GM12875 (cell line): ENCODE measurements around the gene HOXA10.

Experiments used
- H3K4me3 ChIP-seq: one replicate; pipeline ENCODE4 v1.5.1; 2011; ENCODE audit warnings: low read depth, low read length, control low read depth
- TF ChIP-seq, protein P1 (sequence below): IDR thresholded peaks from 2 replicates; pipeline ENCODE4 v1.5.1; 2011; ENCODE audit warnings: low read depth, mild to moderate bottlenecking, control low read depth, inconsistent platforms, low read length, moderate library complexity, borderline replicate concordance; ENCODE audit not compliant: insufficient read depth

HOXA10 gene

DNA sequence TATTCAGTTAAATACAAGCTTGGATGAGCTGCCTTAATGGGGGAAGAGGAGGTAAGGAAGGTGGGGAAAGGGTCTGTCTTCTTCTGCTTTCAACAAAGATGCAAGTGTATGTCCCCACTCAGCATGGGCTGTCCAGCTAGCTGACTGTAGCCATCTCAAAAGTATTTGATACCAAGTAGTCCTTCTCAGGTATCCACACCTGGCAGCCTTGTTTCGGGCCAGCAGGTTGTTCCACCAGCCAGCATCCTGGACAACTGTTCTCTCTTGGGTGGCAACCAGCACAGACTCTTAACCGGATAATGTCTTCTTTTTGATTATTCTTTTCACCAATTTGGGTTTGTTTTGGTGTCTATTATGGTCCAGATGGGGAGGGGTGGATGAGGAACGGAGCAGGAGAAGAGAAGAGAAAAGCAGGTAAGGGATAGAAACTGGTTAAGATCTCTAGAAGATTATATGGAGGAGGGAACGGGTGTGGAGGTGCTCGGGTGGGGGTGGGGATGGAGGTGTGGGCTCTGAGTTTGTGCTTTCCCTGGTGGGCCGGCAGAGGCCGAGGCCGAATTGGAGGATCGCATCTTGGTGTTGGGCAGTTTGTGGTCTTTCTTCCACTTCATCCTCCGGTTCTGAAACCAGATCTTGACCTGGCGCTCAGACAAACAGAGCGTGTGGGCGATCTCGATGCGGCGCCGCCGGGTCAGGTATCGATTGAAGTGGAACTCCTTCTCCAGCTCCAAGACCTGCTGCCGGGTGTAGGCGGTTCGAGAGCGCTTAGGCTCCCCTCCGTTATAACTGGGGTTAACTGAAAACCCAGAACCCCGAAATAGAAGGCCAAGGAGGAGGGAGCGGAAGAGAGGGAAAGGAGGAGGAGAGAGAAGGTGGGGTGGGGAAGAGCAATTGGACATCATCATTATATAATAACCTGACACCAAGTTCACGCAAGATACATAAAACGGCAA, 45.1 kb downstream of the HOXA10 start:
- TF ChIP-seq, protein P1, sequence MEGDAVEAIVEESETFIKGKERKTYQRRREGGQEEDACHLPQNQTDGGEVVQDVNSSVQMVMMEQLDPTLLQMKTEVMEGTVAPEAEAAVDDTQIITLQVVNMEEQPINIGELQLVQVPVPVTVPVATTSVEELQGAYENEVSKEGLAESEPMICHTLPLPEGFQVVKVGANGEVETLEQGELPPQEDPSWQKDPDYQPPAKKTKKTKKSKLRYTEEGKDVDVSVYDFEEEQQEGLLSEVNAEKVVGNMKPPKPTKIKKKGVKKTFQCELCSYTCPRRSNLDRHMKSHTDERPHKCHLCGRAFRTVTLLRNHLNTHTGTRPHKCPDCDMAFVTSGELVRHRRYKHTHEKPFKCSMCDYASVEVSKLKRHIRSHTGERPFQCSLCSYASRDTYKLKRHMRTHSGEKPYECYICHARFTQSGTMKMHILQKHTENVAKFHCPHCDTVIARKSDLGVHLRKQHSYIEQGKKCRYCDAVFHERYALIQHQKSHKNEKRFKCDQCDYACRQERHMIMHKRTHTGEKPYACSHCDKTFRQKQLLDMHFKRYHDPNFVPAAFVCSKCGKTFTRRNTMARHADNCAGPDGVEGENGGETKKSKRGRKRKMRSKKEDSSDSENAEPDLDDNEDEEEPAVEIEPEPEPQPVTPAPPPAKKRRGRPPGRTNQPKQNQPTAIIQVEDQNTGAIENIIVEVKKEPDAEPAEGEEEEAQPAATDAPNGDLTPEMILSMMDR = no peak
- no peak overlapping the region for H3K4me3 ChIP-seq

DNA sequence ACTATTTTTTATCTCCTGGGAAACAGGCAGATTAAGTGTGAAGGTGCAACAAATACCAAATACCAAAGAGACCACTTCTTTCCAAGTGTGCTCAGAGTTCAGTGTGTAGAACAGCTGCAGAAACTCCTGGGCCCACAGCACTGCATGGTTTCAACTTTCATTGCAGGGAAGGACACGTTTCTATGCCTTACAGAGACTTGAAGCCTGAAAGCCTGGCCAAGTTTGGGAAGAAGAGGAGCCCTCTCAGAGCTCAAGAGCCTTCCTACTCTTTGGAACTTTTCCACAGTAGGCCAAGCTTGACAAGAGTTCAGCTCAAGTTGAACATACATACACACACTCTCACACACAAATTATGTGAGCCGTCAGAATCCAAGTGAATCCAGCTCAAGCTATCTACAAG, 46.1 kb downstream of the HOXA10 start:
- TF ChIP-seq, protein P1 = no peak
- H3K4me3 ChIP-seq = no peak overlapping the region

DNA sequence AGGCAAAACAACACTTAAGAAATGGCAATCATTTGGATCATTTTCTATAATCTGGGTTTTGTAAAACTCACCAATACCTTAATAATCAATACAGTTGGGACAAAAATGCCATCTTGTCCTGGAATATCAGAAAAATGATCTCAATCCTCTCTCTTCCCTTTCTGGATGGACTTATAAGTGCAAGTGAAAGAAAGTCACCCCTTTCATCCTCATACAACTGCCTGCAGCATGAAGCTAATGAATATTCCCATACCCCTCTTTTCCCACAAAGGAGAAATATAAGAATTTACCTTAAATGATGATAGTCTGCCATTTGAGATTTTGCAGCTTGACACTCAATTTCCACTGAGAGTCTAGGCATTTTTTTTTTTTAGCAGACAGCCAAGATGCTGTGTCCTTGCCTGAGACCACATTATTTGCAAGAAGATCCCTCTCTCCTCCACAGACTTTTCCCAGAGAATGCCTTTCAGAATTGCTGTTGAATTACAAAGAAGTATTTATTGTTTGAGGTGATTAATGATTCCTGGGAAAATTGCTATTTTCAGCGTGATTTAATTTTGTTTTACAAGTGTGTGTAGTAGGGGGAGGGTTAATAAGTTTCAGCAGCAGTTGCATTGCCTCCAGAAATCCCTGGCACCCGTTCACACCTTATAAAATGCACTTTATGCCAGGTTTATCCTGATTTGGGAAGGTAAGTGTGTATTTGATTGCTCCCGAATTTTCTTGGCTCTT, 47.4 kb downstream of the HOXA10 start:
- no peak overlapping the region for H3K4me3 ChIP-seq
- TF ChIP-seq, protein P1 = no peak

DNA sequence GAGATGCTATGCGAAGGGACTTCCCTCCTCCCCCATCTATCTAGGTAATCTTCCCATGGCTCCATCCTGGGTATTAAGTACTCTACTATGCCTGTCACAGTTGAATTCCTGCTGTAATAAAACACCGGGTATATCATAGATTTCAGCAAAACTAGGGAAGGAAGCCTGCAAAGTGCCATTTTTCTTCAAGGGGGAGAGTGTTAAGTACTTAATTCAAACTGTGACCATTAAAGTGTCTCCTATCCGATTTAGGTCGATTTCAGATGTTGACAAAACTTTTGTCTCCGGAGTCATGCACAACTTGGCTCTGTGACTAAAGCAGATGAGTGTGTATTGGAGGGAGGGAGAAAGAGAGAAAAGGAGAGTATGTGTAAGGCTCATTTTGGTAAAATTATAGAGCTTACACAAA, 48.1 kb downstream of the HOXA10 start:
- H3K4me3 ChIP-seq = no peak overlapping the region
- TF ChIP-seq, protein P1 = no peak

DNA sequence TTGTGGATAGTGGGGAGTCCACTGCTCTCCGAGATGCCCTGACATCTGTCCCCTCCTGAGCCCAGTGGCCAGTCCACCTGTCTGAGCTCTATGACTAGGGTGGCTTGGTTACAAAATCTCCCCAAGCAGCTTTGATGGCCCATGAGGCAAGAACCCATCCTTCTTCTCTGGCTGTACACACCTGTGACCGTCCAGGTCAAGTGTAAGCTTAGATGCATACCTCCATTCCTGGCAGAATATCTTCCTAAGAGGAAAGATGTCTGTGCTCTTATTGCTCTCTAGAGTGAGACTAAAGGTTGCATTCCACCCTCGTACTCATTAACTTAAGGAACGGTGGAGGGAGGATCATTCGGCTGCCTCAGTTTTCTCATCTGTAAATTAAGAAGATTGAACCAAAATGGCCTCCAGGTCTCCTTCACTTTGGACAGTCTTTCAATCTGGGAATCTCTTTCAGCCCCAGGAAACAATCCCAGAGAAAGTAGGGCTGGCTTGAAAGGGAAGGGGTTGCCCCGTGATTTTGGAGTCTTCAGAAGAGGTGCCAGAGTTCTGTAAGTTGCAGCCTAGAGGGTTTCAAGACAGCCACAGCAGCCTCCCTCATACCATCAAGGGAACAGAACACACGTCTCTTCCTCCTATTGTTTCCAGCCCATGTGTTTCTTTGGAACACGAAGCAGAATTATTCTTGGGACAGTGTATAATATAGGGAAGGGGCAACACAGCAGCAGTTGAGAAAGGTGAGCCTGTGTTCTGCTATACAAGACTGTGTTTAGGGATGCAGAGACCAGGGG, 49.0 kb downstream of the HOXA10 start:
- TF ChIP-seq, protein P1 = no peak
- no peak overlapping the region for H3K4me3 ChIP-seq

DNA sequence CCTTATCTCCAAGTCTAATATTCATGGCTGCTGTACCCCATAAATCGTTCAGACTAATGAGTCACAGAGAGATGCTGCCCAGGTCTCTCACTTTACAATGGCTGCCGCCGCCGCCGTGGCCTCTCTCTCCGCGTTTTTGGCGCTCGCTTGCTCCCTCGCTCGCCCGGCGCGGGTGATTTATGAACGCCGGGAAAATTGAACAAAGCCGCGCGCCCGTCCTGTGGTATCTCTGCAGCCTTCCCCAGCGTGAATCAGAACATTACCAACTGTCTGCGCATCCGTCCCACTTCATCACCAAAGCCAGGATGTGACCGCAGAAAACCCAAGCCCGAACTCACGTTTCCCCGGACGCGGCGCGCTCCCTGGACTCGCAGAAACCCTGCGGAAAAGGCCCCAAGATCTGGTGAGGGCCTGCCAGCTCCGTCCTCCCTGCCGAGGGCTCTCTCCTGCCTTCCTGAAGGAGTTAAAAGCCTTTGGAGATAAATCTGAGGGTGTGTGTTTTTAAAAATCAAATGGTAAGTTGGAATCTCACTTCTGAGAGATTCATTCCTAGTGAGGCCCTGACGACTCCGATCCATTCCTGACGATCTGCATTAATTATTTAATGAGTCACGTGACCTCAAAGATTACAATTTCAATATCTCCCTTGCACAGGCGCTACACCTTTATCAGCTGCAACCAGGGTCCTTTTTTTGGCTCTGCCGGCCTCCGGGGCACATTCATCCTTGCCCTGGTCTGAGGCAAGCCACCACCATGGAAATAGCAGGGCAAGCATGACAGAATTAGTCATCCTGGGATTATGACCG, 49.8 kb downstream of the HOXA10 start:
- TF ChIP-seq, protein P1 = no peak
- H3K4me3 ChIP-seq = no peak overlapping the region
